HG03558 (cell line): Measurements from ENCODE around the gene SORL1.

ENCODE experiments used
- ATAC-seq: cut with Tn5 transposase; IDR thresholded peaks from one replicate; pipeline ENCODE4 v1.9.1; 2021; ENCODE audit warnings: moderate number of reproducible peaks; ENCODE audit not compliant: unreplicated experiment; ENCODE audit errors: extremely low read depth

Gene SORL1

GRCh38 chr11:121671283-121672168 is 219.4 kb downstream of the SORL1 start:
- ATAC-seq, result no peak

GRCh38 chr11:121672630-121673487 is 220.7 kb downstream of the SORL1 start:
- no peak for ATAC-seq

GRCh38 chr11:121681550-121682268 is 229.6 kb downstream of the SORL1 start:
- no peak for ATAC-seq
